HPDE6-E6E7 (cell line): ENCODE results near the gene GARS1.

Experiments used
- DNase-seq: peaks from one replicate; pipeline ENCODE4 v3.0.0; 2011; ENCODE audit warnings: missing footprints; ENCODE audit errors: extremely low spot score

The GARS1 gene

DNA sequence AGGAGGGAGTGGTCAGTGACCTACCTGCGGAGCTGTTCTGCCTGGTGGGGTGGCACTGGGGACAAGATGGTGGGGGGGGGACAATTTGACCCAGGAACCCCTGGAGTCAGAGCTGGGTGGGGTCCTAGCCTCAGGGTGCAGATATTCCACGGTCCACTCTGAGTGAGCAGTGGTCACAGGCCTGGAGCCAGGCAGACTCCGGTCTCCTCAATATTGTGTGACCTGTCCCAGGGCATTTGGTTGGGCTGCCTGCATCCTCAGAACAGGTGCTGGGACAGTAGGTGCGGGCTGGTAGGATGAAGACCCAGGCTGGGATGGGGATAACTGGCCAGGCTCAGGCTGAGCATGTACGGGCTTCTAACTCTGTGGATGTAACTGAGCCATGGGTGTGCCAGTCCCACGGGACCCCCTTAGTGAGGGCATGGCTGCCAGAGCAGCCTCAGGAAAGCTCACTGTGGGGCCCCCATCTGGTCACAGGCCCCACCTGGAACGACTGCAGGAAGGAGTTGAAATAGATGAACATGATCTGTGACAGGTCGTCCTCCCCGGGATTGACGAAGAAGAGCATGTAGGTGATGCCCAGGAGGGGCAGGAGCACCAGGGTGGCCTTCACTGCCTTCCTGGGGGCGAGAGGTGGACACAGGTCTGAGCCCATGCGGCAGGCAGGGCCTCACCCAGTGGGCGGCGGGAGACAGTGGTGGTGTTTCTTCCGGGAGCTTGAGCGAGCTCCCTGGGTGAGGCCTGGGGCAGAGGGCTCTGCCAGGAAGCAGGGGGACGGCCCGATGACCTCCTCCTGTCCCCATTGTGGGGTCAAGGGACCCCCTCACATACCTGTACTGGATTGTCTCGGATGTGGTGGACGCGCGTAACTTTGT lies 60.7 kb downstream of the GARS1 start:
- DNase-seq = no peak

DNA sequence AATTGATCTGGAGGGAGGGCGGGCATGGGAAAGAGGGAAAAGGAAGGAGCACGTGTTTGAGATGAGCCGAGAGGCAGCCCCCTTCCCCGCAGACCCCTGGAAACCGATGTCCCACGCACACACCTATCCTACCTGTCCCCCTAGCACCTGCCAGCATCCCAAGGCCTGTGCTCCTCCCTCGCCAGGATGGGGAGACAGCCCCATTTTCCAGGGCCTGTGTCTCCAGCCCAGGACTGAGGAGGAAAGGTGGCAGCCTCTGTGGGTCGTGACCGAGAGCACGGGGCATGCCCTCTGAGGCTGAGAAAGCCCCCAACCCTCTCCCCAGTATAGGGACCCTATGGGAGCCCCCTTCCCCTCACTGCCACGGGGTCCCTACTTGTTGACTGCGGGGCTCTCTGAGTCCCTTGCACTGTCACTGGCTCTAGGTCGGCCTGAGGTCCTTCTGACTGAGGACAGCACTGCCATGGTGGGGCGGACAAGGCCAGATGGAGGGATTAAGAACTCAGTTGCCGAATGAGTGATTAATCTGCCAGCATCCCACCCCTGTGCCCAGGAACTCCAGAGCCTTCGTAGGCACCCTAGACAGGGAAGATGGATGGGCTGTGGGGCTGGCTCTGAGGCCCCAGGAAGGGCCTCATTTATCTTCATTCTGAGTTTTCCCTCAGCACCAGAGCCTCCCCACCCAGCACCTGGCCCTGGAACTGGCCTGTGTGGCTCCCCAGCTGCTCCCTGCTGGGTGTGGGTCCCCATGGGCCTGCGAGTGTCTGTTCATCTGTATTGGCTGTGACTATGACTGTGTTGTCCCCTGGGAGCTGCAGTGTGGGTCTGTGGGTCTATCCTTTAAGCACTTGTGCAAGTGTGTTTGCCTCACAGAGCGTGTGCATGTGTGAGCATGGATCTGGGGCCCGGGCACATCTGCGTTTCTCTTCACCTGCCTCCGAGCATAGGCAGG lies 61.6 kb downstream of the GARS1 start:
- DNase-seq = no peak

DNA sequence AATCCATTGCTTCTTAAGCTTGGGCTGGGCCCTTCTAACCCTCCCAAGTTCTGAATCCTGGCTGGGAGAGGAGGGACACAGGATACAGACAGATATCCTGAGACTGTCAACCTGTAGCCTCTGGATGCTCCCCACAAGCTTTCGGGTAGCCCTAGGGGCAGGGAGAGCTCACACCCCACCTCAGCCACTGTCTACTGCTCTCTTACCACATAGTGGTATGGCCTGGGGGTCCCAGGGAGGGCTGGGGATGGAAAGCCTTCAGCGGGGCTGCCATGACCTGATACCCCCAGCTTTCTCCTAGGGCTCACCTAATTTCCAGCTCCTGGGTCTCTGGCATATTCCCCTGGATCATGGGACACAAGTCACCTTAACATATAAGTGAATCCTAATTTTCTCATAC lies 62.5 kb downstream of the GARS1 start:
- no peak for DNase-seq

DNA sequence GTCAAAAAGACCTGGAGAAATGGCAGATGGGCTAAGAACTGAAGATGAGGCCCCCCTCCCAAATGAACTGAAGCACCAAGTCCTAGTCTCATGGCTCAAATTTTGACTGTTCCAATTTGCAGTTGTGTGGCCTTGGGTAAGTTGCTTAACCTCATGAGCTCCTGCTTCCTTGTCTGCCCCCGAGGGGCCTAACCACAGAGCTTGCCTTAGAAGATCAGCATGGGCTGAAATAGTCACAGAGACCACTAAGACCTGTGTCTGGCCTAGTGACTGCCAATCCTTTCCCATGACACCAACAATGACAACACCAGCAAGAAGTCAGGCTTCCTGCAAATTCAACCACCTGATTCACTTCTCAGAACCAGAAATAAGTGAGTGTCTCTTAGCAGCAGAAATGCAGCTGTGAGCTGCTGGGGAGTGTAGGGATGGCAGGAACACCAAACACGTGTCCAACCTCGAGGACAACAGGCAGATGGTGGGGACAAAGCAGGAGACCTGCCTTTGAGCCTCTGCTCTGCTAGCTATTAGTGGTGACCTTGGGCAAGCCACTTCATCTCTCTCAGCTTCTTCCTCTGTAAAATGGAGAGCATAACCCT lies 63.9 kb downstream of the GARS1 start:
- no peak for DNase-seq

DNA sequence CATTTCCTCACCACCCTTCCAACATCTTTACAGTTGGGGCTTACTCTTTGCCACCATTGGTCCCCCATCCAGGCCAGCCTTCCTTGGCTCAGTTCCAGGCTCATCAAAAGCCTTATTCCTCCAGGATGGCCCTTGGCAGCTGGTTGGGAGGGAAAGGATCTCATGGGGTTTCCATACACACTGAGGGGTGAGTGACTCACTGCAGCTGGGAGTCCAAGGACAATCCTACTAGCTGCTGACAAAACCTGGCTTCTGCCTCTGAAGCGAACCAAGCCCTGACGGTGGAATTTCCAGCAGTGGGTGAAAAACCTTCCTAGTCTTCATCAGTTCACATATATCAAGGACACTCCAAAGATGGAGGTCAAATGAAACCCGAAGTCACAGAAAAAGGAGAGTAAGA lies 64.6 kb downstream of the GARS1 start:
- DNase-seq = no peak

DNA sequence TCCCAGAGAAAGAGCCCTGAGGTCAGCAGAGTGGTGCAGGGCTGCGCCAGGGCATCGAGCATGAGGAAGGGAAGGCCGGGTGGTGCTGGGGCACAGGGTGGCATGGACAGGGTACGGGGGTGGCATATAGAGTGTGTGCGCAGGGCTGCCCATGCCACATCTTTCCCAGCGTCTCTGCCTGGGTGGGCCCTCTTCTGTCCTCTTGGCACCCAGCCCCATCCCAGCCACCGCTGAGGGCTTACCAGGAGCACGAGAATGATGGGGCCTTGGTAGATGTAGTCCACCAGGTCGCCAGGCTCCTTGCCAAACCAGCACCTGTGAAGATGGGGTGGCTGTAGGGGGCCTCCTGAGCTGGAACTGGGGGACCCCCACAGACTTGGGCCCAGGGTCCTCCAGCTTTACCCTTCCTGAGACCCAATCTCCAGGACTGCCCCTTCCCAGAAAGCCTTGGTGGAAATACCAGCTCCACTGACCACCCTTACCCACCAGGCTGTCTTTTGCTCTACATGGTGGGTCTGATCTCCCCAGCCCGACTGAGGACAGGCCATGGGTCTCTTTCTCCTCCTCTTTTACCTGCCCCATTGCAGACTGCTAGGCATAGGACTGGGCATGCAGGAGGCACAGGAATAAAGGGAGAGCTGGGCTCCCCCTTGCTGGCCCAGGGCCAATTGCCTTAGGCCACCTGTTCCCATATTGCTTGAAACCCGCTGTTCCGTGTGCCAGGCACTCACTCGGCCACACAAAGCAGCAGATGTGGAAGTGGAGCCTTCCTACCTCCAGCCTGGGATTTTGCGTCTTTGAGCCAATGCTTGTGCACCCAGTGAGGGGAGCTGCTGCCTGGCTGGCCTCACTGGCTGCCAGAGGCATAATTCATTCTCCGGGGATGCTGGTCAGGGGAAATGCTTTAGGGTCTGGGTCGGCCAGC lies 65.9 kb downstream of the GARS1 start:
- no peak for DNase-seq

DNA sequence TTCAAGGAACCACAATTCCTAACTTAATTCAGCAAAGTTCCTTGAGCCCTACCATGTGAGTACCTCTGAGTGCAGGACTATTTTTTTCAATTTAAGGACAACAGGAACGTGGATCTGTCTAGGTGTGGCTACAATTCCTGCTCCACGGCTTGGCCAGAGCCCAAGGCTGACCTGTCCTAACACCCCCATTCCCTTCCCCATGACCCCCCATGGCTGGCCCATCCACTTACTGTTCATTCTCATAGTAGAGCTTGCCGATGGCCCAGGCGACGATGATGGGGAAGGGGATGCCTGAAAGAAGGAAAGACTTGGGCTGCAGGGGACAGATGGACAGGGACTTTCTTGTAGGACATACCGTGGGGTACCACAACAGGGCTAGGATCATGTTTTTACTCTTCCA lies 67.2 kb downstream of the GARS1 start:
- DNase-seq = no peak

DNA sequence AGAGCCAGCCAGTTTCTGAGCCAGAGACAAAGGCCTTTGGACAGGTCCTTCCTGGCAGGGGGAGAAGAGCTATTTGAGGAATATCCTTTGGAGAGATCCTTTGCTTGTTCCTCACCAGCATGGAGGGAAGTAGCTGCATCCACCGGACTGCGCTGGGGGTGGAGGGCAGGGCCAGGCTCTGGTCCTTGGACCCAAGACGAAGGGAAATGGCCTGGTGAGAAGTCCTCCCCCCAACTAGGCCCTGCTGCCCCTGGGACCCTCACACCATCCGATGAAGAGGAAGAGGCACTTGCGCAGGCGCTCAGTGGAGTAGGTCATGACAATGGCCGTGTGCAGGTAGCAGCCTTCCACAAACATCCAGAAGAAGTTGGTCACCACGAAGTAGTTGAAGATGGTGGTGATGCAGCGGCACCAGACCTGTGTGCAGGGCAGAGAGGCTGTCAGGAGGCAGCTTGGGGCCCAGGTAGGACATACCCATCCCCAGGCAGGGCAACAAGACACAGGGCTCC lies 67.8 kb downstream of the GARS1 start:
- no peak for DNase-seq

DNA sequence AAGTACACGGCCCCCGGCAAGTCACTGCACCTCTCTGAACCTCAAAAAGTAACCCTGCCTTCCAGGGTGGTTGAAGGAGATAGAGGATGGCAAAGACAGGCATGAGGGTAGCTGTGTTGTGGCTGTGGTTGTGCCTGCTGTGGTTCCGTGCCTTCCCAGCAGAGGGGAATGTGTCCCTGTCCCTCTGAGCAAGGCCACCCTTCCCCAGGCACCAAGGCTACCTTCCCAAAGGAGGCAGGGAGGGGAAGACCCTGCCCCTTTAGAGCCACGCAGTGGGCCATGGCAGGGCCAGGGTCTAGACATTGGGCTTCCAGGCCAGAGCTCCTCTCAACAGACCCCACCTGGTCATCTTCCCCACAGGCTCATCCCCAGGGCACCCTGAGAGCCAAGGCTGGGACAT lies 68.7 kb downstream of the GARS1 start:
- DNase-seq = no peak

DNA sequence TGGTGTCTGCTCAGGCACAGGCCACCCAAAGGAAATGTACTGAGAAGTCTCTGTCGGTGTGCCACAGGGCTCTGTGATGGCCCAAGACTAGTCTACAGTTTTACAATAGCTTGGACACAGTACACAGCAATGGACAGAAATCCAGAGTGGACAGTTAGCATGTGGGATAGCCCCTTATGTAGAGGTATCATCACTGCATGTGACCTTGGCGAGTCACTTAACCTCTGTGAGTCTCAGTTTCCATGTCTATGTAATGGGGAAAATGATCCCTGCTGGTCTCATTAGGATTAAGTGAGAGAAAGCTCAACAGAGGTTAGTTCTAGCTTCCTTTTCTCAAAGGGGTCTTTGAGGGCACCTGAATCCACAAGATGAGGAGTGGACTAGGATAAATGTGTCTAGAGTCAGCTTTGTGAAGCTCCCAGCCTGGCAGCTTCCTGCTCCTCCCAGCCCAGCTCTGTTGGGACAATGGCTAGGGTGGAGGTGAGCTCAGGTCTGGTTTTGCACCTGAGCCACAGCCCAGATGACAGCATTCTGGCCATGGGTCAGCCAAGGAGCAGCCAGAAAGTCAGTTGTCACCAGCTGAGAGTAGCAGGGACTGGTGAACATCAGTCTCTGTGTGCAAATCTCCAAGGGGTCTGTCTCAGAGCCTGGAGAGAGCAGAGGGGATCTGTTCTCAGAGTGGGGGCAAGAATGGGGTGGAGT lies 69.7 kb downstream of the GARS1 start:
- DNase-seq = no peak

DNA sequence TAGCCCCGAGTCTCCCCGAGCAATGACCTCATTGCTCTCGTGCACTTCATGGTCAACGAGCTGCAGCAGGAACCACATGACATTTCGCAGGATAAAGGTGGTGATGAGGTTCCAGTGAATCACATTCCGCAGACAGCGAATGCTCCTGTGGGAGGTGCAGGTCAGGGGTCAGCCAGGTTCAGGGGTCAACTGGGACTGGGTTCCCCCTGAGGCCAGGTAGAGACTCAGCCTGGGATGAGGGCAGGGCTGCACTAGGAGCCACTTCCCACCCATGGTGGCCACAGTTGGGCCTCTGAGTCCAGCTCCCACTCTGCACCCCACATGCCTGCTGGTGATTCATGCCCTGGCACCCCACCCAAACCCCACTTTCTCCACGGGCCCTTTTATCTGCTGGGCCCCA lies 70.4 kb downstream of the GARS1 start:
- DNase-seq = no peak

DNA sequence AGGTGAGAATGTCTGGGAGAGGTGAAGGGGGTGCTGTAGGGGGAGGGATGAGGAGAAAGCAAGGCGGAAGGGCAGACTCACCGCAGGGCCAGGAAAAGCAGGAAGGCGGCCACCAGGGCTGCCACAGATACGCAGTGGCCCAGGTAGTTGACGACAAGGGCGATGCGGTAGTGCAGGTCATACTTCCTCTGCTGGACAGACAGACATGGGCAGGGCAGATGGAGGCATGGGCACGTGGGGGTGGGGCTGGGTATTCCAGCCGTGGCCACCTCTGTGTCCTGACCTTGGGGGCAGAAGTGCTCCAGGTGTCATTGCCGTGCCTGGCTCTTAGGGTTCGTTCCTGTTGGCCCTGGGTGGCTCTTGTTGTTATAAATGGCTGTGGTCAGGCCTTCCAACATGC lies 70.8 kb downstream of the GARS1 start:
- DNase-seq = no peak

DNA sequence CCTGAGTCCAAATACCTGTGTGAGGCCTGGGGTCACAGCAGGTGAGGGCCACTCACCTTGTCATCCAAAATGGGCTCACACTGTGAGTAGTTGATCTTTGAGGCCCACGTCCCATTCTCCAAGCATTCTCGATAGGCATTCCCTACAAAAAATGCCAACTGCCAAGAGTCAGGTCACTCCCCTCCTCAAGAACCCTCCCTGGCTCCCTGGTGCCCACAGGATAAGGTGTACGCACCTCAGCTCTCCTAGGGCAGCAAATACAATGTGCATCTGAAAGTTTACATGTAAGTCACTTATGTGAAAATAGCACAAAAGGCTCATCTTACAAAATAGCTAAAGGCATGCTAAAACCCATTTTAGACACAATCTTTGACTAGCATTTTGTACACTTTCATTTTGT lies 72.5 kb downstream of the GARS1 start:
- DNase-seq = no peak

DNA sequence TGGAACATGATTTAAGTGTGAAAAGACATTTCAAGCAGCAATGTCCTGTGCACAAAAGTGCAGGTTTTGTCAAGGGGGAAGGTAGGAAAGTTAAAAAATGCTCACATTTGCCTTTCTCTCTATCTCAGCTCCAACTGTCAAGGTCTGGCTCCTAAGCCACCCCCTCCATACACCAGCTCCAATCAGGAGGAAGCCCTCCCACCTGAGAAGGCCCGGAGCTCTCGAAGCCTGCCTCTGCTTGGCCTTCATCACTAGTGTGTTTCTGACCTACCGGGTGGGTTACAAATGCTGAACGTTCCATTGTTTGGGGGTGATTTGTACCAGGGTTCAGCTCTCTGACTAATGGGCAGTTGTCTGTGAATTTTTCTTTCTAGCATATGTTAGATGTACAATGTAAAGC lies 73.4 kb downstream of the GARS1 start:
- no peak for DNase-seq

DNA sequence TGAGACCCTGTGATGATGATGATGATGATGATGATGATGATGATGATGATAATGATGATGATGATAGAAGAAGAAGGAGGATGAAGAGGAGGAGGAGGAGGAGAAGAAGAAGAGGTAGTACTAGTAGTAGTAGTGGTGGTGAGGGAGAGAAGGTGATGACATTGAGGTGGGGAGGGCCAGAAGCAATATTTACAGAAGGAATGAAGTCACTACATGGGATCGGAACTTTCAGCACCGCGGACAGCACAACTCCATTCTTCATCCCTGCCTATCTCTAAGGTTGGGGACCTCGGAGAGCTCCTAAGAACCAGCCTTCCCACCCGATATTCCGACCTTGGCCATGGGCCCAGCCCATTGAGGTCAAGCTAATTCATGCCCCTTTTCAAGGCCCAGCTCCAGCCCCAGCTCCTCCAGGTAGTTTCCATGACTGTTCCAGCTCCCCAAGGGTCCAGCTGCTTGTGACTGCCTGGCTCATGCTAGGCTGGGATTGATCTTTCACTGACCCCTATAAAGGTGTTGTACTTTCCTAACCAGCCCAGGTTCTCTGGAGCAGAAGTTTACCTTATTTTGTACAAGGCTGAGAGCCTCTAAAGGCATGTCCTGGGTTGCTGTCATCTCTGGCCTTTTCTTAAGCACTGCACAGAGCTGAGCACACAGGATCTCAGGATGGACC lies 77.3 kb downstream of the GARS1 start:
- peak; percentile 49 for DNase-seq

DNA sequence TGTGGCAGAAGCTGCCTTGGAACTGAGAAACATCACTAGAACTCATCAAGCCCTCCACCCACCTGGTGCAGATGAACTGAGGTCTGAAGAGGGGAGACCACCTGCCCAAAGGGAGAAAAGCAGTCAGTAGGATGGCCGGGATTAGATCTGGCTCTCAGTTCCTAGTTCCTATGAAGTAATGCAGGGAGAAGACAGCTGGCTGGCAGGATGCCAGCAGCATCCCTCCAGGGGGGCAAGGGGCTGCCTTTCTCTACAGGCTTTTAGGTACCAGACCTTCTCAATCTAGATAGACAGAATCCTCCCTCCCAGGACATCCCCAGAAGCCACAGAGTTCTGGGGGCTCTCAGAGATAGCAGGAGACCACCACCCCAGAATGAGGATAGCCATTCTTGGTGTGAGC lies 79.7 kb downstream of the GARS1 start:
- no peak for DNase-seq

DNA sequence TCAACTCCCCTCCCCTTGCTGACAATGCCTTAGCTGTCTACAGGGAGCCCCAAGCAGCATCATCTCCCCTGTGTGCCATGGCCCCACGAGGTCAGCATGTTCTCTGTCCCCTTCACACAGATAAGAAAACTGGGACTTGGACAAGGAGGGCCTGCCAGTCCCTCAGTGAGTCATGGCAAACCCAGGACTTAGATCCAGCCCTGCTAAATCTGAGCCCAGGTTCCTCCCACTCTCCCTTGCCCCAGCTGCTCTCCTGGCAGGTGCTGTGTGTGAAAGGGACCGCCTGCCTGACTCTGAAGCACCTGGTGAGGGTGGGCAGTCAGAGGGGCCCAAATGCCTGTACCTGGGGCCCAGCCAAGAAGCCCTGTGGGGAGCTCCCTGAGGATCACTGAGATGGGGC lies 80.2 kb downstream of the GARS1 start:
- DNase-seq = no peak

DNA sequence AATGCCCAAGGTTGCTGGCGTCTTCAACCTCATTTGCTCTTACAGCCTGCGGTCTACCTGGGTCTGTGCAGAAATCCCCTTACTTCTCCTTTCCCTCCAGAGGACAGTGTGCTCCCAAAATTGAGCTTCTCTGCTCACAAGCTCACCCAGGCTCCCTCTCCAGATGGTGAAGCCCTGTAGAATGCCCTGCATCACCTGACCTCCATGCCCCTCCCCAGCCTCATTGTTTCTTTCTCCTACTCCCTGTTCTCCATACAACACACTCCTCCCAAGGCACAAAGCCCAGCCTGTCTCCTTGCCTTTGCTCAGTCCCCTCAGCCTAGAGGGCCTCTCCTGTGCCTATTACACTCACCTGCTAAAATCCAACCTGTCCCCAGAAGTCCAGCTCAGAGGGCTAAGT lies 84.1 kb downstream of the GARS1 start:
- DNase-seq = no peak

DNA sequence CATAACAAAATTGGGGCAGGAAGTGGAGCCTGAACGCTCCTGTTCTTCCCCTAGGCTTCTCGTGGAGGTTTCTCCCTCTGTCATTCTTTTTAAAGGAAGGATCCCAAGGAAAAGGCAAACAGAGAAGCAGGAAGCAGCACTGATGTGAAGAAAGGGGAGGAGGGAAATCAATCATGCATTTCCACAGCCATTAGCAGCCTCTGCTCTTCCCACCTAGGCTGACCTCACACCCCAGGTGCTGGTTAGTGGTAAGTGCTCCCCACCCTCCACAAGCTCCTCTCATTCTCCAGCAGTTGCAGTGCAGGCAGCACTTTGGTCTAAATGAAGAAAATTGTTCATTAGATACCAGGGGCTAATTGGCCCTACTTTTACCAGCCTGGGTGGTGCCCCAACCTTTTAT lies 85.0 kb downstream of the GARS1 start:
- DNase-seq = no peak

DNA sequence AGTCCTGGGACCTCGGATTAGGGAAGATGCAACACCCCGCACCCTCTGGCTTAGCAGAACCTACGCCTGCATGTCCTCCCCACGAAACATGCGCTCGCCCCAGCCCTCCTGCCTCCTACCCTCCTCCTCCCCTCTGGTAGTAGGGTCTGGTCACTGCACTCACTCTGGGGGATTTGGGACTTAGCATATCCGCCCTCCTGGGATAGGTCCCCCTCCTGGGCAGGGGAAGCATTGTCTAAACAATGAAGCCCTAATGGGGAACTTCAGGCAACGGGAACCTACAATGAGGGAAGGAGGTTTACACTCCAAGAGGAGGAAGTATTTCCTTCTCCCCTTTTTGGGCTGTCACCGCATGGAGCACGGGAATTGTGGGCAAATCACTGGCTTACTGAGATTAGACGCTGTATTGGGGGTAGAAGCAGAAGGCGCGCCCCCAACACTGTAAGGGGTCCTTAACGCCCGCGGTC lies 86.7 kb downstream of the GARS1 start:
- DNase-seq = no peak
